GM23338 (cell line): ENCODE measurements around the gene COG6. TPM values are rescaled to one million over a fixed set of nuclear protein-coding genes. Genes with fewer than 3 reads are reported as not detected.

Source experiments
- ATAC-seq: fragments of 200-7000 bp; cut with Tn5 transposase; 3 replicates; pipeline ENCODE4 v1.9.1; 2020
- DNase-seq: peaks from one replicate; pipeline ENCODE4 v3.0.0-alpha.2; 2015; ENCODE audit warnings: low spot score
- H2AFZ ChIP-seq: fragments of 200-600 bp; sonication (generic); 2 replicates; pipeline ENCODE4 v1.8.0; 2016; ENCODE audit warnings: antibody characterized with exemption, mild to moderate bottlenecking, moderate library complexity
- H3F3A ChIP-seq: fragments of 200-600 bp; sonication (generic); replicated peaks from 2 replicates; pipeline ENCODE4 v1.8.0; 2017; ENCODE audit warnings: antibody characterized with exemption, mixed run types, low read depth
- H3K27ac ChIP-seq: fragments of 200-600 bp; sonication (generic); 2 replicates; pipeline ENCODE4 v1.6.1; 2016; ENCODE audit warnings: low read depth
- H3K27me3 ChIP-seq: fragments of 200-600 bp; sonication (generic); 2 replicates; pipeline ENCODE4 v1.8.0; 2016; ENCODE audit warnings: mild to moderate bottlenecking, mixed run types, moderate library complexity; ENCODE audit not compliant: insufficient read depth
- H3K36me3 ChIP-seq: fragments of 200-600 bp; sonication (generic); 2 replicates; pipeline ENCODE4 v1.8.0; 2016; ENCODE audit warnings: mild to moderate bottlenecking; ENCODE audit not compliant: insufficient read depth
- H3K4me1 ChIP-seq: fragments of 200-600 bp; sonication (generic); 2 replicates; pipeline ENCODE4 v1.8.0; 2016; ENCODE audit warnings: mild to moderate bottlenecking, moderate library complexity; ENCODE audit not compliant: insufficient read depth
- H3K4me2 ChIP-seq: fragments of 200-600 bp; sonication (generic); 2 replicates; pipeline ENCODE4 v1.7.1; 2017; ENCODE audit warnings: mixed run types
- H3K4me3 ChIP-seq: fragments of 200-600 bp; sonication (generic); 2 replicates; pipeline ENCODE4 v1.6.1; 2016; ENCODE audit warnings: mixed run types
- H3K79me2 ChIP-seq: fragments of 200-600 bp; sonication (generic); replicated peaks from 2 replicates; pipeline ENCODE4 v1.8.0; 2017; ENCODE audit warnings: mild to moderate bottlenecking; ENCODE audit not compliant: insufficient read depth
- H3K9me2 ChIP-seq: fragments of 200-600 bp; sonication (generic); 2 replicates; pipeline ENCODE4 v1.8.0; 2017; ENCODE audit not compliant: insufficient read depth
- H4K20me1 ChIP-seq: fragments of 200-600 bp; sonication (generic); replicated peaks from 2 replicates; pipeline ENCODE4 v1.8.0; 2017; ENCODE audit warnings: mild to moderate bottlenecking; ENCODE audit not compliant: insufficient read depth
- H3K27ac Mint-ChIP-seq: 2 replicates; pipeline ENCODE4 v1.8.0; 2020; ENCODE audit warnings: inconsistent platforms, mild to moderate bottlenecking, moderate library complexity, mixed read lengths
- H3K27me3 Mint-ChIP-seq: 3 replicates; pipeline ENCODE4 v1.8.0; 2022; ENCODE audit warnings: low read depth, mild to moderate bottlenecking, moderate library complexity, mixed read lengths, inconsistent platforms; ENCODE audit not compliant: insufficient read depth, poor library complexity
- H3K36me3 Mint-ChIP-seq: 3 replicates; pipeline ENCODE4 v1.8.0; 2021; ENCODE audit warnings: low read depth, mild to moderate bottlenecking, inconsistent platforms, moderate library complexity, mixed read lengths
- H3K4me1 Mint-ChIP-seq: 3 replicates; pipeline ENCODE4 v1.8.0; 2020; ENCODE audit warnings: mild to moderate bottlenecking, inconsistent platforms, mixed read lengths
- H3K4me3 Mint-ChIP-seq: 3 replicates; pipeline ENCODE4 v1.8.0; 2021; ENCODE audit warnings: moderate library complexity, mild to moderate bottlenecking, inconsistent platforms, mixed read lengths
- H3K9me3 Mint-ChIP-seq: 3 replicates; pipeline ENCODE4 v1.8.0; 2020; ENCODE audit warnings: moderate library complexity, mild to moderate bottlenecking, inconsistent platforms, mixed read lengths
- JUNB ChIP-seq: IDR thresholded peaks from one replicate; pipeline ENCODE4 v1.6.1; 2016; ENCODE audit warnings: antibody characterized with exemption; ENCODE audit not compliant: unreplicated experiment
- STAT1 ChIP-seq: IDR thresholded peaks from one replicate; pipeline ENCODE4 v1.6.1; 2016; ENCODE audit warnings: antibody characterized with exemption; ENCODE audit not compliant: unreplicated experiment
- polyA plus RNA-seq: library from polyadenylated mRNA; unstranded; fragments of >200 nt; fragmentation: Nextera tagmentation; extraction: Ambion mirVana; gene quantifications from 2 replicates; pipeline ENCODE4 v1.2.1, GENCODE V29; 2016
- total RNA-seq: library from RNA; depleted of rRNA; stranded (reverse); fragments of >200 nt; shearing (Covaris generic); gene quantifications from 2 replicates; pipeline ENCODE4 v1.2.3, GENCODE V29; 2014
- TF ChIP-seq, protein P1 (sequence below): IDR thresholded peaks from one replicate; pipeline ENCODE4 v1.6.1; 2018; ENCODE audit warnings: antibody characterized with exemption; ENCODE audit not compliant: unreplicated experiment
- TF ChIP-seq, protein P2 (sequence below): IDR thresholded peaks from 2 replicates; pipeline ENCODE4 v1.6.1; 2016; ENCODE audit warnings: antibody characterized with exemption

COG6 gene
- total and polyA plus RNA-seq, 2 experiments from 2014 or later: 10.0 to 23.6 TPM

DNA sequence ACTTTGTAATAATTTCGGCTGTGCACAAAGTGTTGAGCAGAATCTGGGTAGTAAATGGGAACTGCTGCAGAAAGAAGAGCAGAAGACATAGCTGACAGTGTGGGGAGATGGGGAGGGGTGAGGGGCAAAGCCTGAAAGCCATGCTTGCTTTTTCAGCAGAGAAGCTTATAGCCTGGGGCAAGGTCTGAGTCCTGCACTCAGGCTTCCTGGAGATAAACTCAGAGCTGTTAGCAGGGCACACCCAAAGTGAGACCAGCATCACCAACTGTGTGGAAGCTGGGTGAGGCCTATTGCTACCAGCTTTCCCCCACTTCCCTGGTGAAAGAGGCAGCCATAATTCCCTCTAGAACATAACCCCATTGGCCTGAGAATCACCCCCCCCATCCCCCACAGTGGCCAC, 36.9 kb upstream of the COG6 start (continued):
- TF ChIP-seq, protein P1, sequence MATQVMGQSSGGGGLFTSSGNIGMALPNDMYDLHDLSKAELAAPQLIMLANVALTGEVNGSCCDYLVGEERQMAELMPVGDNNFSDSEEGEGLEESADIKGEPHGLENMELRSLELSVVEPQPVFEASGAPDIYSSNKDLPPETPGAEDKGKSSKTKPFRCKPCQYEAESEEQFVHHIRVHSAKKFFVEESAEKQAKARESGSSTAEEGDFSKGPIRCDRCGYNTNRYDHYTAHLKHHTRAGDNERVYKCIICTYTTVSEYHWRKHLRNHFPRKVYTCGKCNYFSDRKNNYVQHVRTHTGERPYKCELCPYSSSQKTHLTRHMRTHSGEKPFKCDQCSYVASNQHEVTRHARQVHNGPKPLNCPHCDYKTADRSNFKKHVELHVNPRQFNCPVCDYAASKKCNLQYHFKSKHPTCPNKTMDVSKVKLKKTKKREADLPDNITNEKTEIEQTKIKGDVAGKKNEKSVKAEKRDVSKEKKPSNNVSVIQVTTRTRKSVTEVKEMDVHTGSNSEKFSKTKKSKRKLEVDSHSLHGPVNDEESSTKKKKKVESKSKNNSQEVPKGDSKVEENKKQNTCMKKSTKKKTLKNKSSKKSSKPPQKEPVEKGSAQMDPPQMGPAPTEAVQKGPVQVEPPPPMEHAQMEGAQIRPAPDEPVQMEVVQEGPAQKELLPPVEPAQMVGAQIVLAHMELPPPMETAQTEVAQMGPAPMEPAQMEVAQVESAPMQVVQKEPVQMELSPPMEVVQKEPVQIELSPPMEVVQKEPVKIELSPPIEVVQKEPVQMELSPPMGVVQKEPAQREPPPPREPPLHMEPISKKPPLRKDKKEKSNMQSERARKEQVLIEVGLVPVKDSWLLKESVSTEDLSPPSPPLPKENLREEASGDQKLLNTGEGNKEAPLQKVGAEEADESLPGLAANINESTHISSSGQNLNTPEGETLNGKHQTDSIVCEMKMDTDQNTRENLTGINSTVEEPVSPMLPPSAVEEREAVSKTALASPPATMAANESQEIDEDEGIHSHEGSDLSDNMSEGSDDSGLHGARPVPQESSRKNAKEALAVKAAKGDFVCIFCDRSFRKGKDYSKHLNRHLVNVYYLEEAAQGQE: no peak
- TF ChIP-seq, protein P2, sequence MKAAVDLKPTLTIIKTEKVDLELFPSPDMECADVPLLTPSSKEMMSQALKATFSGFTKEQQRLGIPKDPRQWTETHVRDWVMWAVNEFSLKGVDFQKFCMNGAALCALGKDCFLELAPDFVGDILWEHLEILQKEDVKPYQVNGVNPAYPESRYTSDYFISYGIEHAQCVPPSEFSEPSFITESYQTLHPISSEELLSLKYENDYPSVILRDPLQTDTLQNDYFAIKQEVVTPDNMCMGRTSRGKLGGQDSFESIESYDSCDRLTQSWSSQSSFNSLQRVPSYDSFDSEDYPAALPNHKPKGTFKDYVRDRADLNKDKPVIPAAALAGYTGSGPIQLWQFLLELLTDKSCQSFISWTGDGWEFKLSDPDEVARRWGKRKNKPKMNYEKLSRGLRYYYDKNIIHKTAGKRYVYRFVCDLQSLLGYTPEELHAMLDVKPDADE: no peak
- TF ChIP-seq STAT1: no peak

DNA sequence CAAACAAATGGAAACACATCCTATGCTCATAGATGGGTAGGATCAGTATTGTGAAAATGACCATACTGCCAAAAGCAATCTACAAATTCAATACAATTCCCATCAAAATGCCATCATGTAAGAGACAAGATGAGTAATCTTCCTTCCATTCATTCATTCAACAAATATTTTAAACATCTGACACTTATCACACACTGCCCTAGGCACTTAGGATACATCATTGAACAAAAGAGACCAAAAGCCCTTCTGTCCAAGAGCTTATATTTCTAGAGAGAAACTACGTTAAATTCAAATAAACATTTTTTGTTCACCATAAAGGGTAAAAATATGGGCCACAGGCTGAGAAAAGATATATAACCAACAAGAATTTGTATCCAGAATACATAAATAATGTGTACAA, 32.0 kb upstream of the COG6 start:
- H3K9me3 Mint-ChIP-seq: no peaks in the 10 kb centered on the region
- TF ChIP-seq STAT1 (no peak), JUNB (no peak)
- no peaks in the 10 kb centered on the region for H3K36me3 Mint-ChIP-seq

DNA sequence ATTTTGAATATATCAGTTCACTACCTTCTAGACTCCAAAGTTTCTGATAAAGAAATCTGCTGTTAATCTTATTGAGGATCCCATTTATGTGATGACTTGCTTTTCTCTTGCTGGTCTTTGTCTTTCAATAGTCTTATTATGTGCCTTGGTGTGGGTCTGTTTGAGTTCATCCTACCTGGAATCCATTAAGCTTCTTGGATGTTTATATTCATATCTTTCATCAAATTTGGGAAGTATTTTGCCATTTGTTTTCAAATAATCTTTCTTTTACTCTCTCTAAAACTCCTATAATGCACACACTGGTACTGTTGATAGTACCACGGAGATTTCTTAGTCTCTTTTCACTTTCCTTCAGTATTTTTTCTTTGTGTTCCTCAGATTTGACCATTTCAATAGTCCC, 24.2 kb upstream of the COG6 start:
- no peaks in the 10 kb centered on the region for H3K27me3 Mint-ChIP-seq
- no peaks in the 10 kb centered on the region for H3K9me3 Mint-ChIP-seq
- H3K9me2 ChIP-seq: no peaks in the 10 kb centered on the region
- no peaks in the 10 kb centered on the region for H3K79me2 ChIP-seq
- no peak overlapping the region for H3K27ac ChIP-seq
- H2AFZ ChIP-seq: no peak overlapping the region
- H3K4me3 ChIP-seq: no peak overlapping the region
- H4K20me1 ChIP-seq: no peaks in the 10 kb centered on the region
- TF ChIP-seq, protein P1: no peak
- TF ChIP-seq STAT1 (no peak), JUNB (no peak)
- TF ChIP-seq, protein P2: no peak
- no peak for ATAC-seq
- no peaks in the 10 kb centered on the region for H3K27me3 ChIP-seq
- H3K4me3 Mint-ChIP-seq: no peak overlapping the region
- H3K4me1 Mint-ChIP-seq: peaks cover 5% of the 10 kb centered on the region; the same call in 1 of the 3 replicates
- DNase-seq: no peak
- peaks cover 5% of the 10 kb centered on the region; the same call in 1 of the 2 replicates for H3K4me1 ChIP-seq
- no peak overlapping the region for H3K4me2 ChIP-seq
- H3K36me3 ChIP-seq: no peaks in the 10 kb centered on the region
- no peak overlapping the region for H3K27ac Mint-ChIP-seq
- H3F3A ChIP-seq: no peaks in the 10 kb centered on the region
- H3K36me3 Mint-ChIP-seq: no peaks in the 10 kb centered on the region

More for the DNA sequence above, 32.0 kb upstream of the COG6 start:
- DNase-seq: no peak
- H3K9me2 ChIP-seq: no peaks in the 10 kb centered on the region
- no peaks in the 10 kb centered on the region for H3K79me2 ChIP-seq
- H3K4me3 ChIP-seq: no peak overlapping the region
- H2AFZ ChIP-seq: no peak overlapping the region
- Mint-ChIP-seq H3K27me3 (peaks cover 1% of the 10 kb centered on the region), H3K4me3 (no peak overlapping the region), H3K27ac (no peak overlapping the region), H3K4me1 (no peaks in the 10 kb centered on the region)
- no peaks in the 10 kb centered on the region for H3F3A ChIP-seq
- H3K4me1 ChIP-seq: no peaks in the 10 kb centered on the region
- no peak for ATAC-seq
- no peak overlapping the region for H3K27ac ChIP-seq
- H3K27me3 ChIP-seq: no peaks in the 10 kb centered on the region
- H3K4me2 ChIP-seq: no peak overlapping the region
- H4K20me1 ChIP-seq: no peaks in the 10 kb centered on the region
- H3K36me3 ChIP-seq: no peaks in the 10 kb centered on the region
